IPS DF 6.9 (cell line): ENCODE results near the gene SGK1.
"Not testable (repeated sequence)": the region's sequence is repeated elsewhere in the genome, so short reads cannot be mapped to it uniquely, and the experiment has no call there.

ENCODE experiments used
- DNase-seq: peaks from one replicate; pipeline ENCODE4 v3.0.0-alpha.2; 2013; ENCODE audit warnings: low read depth, low spot score
- H3K27ac ChIP-seq: one replicate; pipeline ENCODE4 v1.5.1; 2013; ENCODE audit warnings: low read length, control low read depth
- H3K27me3 ChIP-seq: 2 replicates; pipeline ENCODE4 v1.6.1; 2013; ENCODE audit warnings: mild to moderate bottlenecking, low read length; ENCODE audit not compliant: control insufficient read depth, insufficient read depth
- H3K36me3 ChIP-seq: 2 replicates; pipeline ENCODE4 v1.6.1; 2013; ENCODE audit warnings: low read length; ENCODE audit not compliant: control insufficient read depth, insufficient read depth
- H3K4me1 ChIP-seq: 2 replicates; pipeline ENCODE4 v1.6.1; 2013; ENCODE audit warnings: low read length; ENCODE audit not compliant: control insufficient read depth, insufficient read depth
- H3K4me3 ChIP-seq: 2 replicates; pipeline ENCODE4 v1.5.1; 2013; ENCODE audit warnings: mild to moderate bottlenecking, low read length
- H3K9me3 ChIP-seq: 2 replicates; pipeline ENCODE4 v1.6.1; 2013; ENCODE audit warnings: low read length, inconsistent platforms; ENCODE audit not compliant: control insufficient read depth, insufficient read depth
- WGBS: extraction: QIAGEN DNeasy Blood & Tissue Kit; methylation state at CpG from one replicate; pipeline ENCODE4 v1.1.7; 2013; ENCODE audit warnings: mixed read lengths, missing lambda C conversion rate; ENCODE audit not compliant: insufficient read length, insufficient coverage; 5-methylcytosine and 5-hydroxymethylcytosine counted together

The SGK1 gene

DNA sequence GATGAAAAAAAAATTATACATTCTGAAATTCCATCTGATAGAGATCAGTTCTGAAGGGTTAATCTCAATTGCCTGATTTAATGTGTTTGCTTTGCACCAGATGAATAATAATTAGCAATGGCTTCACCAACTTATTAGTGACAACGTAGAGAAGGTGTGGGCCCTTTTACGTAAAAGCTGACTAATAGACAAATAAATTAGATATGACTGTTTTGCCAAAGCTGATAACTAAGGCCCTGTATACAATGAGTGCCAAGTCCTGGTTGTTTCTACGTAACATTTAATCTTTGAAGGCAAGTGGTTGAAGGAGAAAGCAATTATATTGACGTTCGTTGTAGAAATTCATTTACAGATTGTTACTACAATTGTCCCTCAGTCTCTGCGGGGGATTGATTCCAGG lies 10.8 kb downstream of the SGK1 start:
- Histone ChIP-seq H3K4me3 (no peak overlapping the region), H3K27ac (no peak overlapping the region), H3K27me3 (no peaks in the 10 kb centered on the region), H3K9me3 (no peaks in the 10 kb centered on the region), H3K36me3 (no peaks in the 10 kb centered on the region), H3K4me1 (0 out of 2 replicates have a peak, but pooled peaks cover 1% of the 10 kb centered on the region)
- no peak for DNase-seq
- no CpG with 5 or more reads among the region's 6 CpGs for WGBS

GRCh38 chr6:134304381-134304780 lies 13.5 kb downstream of the SGK1 start:
- H3K9me3 ChIP-seq, H3K4me1 ChIP-seq: not testable (repeated sequence)

DNA sequence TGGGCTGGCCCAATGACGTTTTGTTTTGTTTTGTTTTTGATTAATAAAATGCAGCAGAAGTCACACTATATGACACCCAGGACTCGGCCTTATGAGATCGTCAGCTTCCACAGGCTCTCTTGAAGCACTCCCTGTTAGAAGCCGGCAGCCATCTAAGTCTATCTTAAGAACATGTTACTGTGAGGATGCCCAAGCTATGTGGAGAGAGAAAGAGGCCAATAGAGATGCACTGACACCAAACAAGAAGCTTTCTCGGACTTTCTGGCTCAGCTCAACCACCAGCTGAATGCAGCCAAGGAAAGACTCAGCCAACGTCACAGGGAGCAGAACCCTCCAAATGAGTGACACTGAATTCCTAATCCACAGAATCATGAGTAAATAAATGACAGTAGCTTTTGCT lies 14.0 kb downstream of the SGK1 start:
- DNase-seq = no peak
- H3K4me1 ChIP-seq = no peaks in the 10 kb centered on the region
- H3K9me3 ChIP-seq = no peaks in the 10 kb centered on the region
- H3K4me3 ChIP-seq = no peak overlapping the region
- no peaks in the 10 kb centered on the region for H3K27me3 ChIP-seq
- H3K27ac ChIP-seq = no peak overlapping the region
- no CpG with 5 or more reads among the region's 6 CpGs for WGBS
- no peaks in the 10 kb centered on the region for H3K36me3 ChIP-seq

More at GRCh38 chr6:134304381-134304780, 13.5 kb downstream of the SGK1 start:
- H3K36me3 ChIP-seq, H3K27me3 ChIP-seq, DNase-seq, H3K27ac ChIP-seq, H3K4me3 ChIP-seq: not testable (repeated sequence)
- WGBS = no CpG with 5 or more reads among the region's 6 CpGs

DNA sequence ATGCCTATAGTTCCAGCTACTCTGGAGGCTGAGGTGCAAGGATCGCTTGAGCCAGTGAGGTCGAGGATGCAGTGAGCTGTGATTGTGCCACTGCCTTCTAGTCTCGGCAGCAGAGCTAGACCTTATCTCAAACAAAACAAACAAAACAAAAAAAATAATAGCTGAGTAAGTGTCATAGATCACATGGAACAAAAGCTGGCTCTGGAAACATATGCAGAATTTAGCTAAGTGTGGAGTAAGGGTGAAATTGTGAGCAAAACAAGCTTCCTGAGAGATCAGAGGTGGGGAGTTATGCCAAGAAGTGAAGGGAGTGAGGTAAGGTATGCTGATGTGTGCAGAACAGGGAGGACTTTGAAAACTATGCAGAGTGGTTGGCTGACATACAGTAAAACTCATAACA lies 18.7 kb downstream of the SGK1 start:
- no CpG with 5 or more reads among the region's 3 CpGs for WGBS
- Histone ChIP-seq H3K27me3 (no peaks in the 10 kb centered on the region), H3K4me3 (no peak overlapping the region), H3K9me3 (no peaks in the 10 kb centered on the region), H3K4me1 (no peaks in the 10 kb centered on the region), H3K27ac (no peak overlapping the region), H3K36me3 (no peaks in the 10 kb centered on the region)
- DNase-seq = no peak

- H3K27ac ChIP-seq = no peak overlapping the region
- H3K36me3 ChIP-seq = no peaks in the 10 kb centered on the region
- no CpG with 5 or more reads among the region's 7 CpGs for WGBS
- no peaks in the 10 kb centered on the region for H3K4me1 ChIP-seq
- DNase-seq = no peak
- H3K27me3 ChIP-seq = no peaks in the 10 kb centered on the region
- no peaks in the 10 kb centered on the region for H3K9me3 ChIP-seq
- no peak overlapping the region for H3K4me3 ChIP-seq
These were observed 21.1 kb downstream of the SGK1 start for GRCh38 chr6:134296762-134297161.

DNA sequence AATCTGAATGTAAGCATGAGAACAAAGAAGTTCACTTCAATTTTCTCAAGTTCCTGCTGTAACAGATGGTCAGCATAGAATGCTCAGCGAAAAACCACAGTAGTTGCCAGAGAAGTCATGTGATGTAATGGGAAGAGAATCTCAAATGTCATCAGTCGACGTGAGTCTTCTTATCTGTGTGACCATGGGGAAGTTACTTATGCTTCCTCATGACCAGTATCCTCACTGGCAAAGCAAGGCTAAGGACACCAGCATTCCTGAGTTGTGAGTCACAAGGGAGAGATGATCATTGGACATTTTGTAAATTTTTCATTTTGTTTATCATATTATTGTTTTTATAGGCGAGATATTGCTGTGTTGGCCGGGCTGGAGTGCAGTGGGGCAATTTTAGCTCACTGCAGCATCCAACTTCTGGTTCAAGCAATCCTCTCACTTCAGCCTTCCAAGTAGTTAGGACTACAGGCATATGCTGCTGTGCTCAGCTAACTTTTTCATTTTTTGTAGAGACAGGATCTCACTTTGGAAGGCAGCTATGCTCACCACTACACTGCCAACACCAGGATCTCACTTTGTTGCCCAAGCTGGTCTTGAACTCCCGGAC lies 21.9 kb downstream of the SGK1 start:
- no peak for DNase-seq
- no peak overlapping the region for H3K27ac ChIP-seq
- no peaks in the 10 kb centered on the region for H3K4me1 ChIP-seq
- no peaks in the 10 kb centered on the region for H3K9me3 ChIP-seq
- H3K4me3 ChIP-seq = no peak overlapping the region
- no peaks in the 10 kb centered on the region for H3K27me3 ChIP-seq
- no peaks in the 10 kb centered on the region for H3K36me3 ChIP-seq
- no CpG with 5 or more reads among the region's 6 CpGs for WGBS

DNA sequence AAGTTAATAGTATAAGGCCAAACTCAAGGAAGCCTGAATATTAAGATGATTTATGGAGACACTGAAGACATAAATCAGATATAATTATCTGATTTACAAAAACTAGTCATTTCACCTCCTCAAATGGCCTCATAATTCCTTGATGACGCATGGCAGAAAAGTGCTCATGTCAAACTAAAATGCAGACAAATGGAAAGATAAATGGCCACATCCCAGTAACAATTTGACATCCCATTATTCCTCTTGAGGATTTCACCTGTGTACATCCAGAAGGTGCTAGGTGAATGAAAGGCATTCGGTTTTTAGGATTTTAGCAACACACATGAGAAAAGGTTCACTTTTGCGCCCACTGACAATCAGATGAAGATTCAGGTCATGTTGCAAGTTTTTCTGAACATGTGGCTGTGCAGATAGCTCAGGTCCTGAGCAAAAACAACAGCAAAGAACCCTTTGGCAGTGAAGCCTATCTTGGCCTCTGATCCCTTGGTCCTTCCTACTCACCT lies 24.2 kb downstream of the SGK1 start:
- no CpG with 5 or more reads among the region's 3 CpGs for WGBS
- no peak overlapping the region for H3K27ac ChIP-seq
- H3K27me3 ChIP-seq = no peaks in the 10 kb centered on the region
- no peaks in the 10 kb centered on the region for H3K4me1 ChIP-seq
- H3K36me3 ChIP-seq = no peaks in the 10 kb centered on the region
- H3K4me3 ChIP-seq = no peak overlapping the region
- no peak for DNase-seq
- H3K9me3 ChIP-seq = no peaks in the 10 kb centered on the region

DNA sequence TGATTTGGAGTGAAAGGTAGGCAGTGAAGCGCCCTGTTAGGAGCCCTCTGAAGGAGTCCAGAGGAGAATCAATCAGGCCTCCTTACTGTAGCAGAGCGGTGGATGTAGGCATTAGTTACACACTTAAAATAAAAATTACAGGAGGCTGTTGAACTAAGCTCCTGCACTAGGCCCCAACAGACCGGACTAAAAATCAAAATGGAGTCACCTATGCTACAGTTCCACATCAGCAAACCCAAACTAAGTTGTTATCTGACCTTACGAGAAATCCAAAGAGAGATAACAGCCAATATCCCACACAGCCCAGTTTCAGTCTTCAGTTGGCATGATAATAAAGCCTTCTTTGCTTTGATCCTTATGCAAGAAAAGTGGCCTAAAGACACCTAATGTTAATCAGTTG lies 26.8 kb downstream of the SGK1 start:
- no peaks in the 10 kb centered on the region for H3K9me3 ChIP-seq
- WGBS = no CpG with 5 or more reads among the region's 4 CpGs
- H3K4me3 ChIP-seq = no peak overlapping the region
- no peaks in the 10 kb centered on the region for H3K27me3 ChIP-seq
- no peaks in the 10 kb centered on the region for H3K36me3 ChIP-seq
- no peaks in the 10 kb centered on the region for H3K4me1 ChIP-seq
- DNase-seq = no peak
- no peak overlapping the region for H3K27ac ChIP-seq

DNA sequence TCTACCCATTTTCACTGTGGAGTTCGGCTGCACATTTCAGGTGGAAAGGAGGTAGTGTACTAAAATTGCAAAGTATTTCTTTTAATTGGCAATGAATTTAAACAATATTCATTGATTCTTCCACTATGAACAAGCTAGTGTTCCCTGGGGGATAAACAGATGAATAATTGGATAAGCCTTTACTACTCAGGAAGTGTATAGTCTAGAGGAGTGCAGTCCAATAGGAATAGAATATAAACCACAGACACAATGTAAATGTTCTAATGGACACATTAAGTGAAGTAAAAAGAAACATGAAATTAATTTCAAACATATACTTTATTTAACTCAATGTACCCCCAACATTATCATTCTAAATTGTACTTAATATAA lies 28.7 kb downstream of the SGK1 start:
- H3K27me3 ChIP-seq = no peaks in the 10 kb centered on the region
- no peaks in the 10 kb centered on the region; the same call in 1 of the 2 replicates for H3K9me3 ChIP-seq
- H3K4me3 ChIP-seq = no peak overlapping the region
- H3K36me3 ChIP-seq = no peaks in the 10 kb centered on the region
- WGBS = no CpG with 5 or more reads among the region's 1 CpG
- DNase-seq = no peak
- H3K27ac ChIP-seq = no peak overlapping the region
- no peaks in the 10 kb centered on the region for H3K4me1 ChIP-seq

DNA sequence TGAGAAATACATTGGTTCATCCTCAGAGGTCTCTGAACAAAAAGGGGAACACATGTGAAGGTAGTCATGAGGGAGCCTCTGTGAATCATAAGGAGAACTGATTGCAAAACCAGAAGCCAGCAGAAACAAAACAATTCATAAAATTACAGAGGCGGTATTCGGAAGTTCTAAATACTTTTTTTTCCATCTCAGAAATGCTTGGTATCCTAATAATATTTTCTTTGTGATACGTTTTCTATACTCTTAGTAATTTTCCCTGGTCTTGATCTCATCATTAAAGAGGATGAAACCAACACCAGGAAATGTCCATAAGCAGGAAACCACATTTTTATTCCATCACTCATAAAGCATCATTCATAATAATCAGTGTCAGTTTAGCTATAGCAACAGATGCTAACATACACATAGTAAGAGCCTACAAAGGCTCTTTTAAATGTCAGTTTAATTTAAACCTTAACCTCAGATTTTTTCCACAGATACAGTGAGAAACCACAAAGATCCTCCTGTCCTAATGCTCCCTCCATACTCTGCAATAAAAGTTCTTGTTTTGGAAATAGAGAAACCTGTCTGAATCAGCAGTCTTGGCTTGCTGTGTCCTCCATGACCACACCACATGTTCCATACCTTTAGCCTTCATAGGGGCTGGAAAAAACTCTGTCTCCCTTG lies 29.2 kb downstream of the SGK1 start:
- no peak for DNase-seq
- Histone ChIP-seq H3K9me3 (no peaks in the 10 kb centered on the region; the same call in 1 of the 2 replicates), H3K27me3 (no peaks in the 10 kb centered on the region)

More for the DNA sequence above, 29.2 kb downstream of the SGK1 start:
- Histone ChIP-seq H3K36me3 (no peaks in the 10 kb centered on the region), H3K27ac (no peak overlapping the region), H3K4me1 (no peaks in the 10 kb centered on the region), H3K4me3 (no peak overlapping the region)
- WGBS = no CpG with 5 or more reads among the region's 3 CpGs
